Tibial nerve (tissue), 4 donors: ENCODE data around the gene COL19A1. TPM values are rescaled to one million over a fixed set of nuclear protein-coding genes. Genes with fewer than 3 reads are reported as not detected.

Source experiments
- DNase-seq, 2 donors: peaks; one replicate each; pipeline ENCODE4 v3.0.0-alpha.2; 2019; ENCODE audit warnings: low spot score in 2 of 2
- H3K27ac ChIP-seq, 4 donors: fragments of 200-600 bp; sonication (generic) in 3 of 4; one replicate each; pipeline ENCODE4 v1.5.1; 2017 to 2019; ENCODE audit warnings: mild to moderate bottlenecking in 1 of 4
- H3K27me3 ChIP-seq, 2 donors: fragments of 200-600 bp; sonication (generic) in 1 of 2; one replicate each; pipeline versions ENCODE4 v1.5.1 to v1.6.0; 2017 to 2019
- H3K36me3 ChIP-seq, 3 donors: fragments of 200-600 bp; sonication (generic); one replicate each; pipeline ENCODE4 v1.5.1; 2018 to 2019
- H3K4me1 ChIP-seq, 4 donors: fragments of 200-600 bp; sonication (generic) in 3 of 4; one replicate each; pipeline ENCODE4 v1.5.1; 2017 to 2019
- H3K4me3 ChIP-seq, 4 donors: fragments of 200-600 bp; sonication (generic) in 3 of 4; one replicate each; pipeline ENCODE4 v1.5.1; 2017 to 2019; ENCODE audit warnings: mild to moderate bottlenecking in 1 of 4, moderate library complexity in 1 of 4
- H3K9me3 ChIP-seq, 4 donors: fragments of 200-600 bp; sonication (generic) in 3 of 4; one replicate each; pipeline ENCODE4 v1.5.1; 2017 to 2019
- CTCF ChIP-seq, 5 experiments: fragments of 200-600 bp in 3 of 5; fragments of 450-650 bp in 2 of 5; sonication (generic) in 3 of 5; IDR thresholded peaks; one replicate each; pipeline ENCODE4 v1.5.1; 2016 to 2019; ENCODE audit warnings: antibody characterized with exemption in 5 of 5, mild to moderate bottlenecking in 3 of 5, moderate library complexity in 2 of 5
- EP300 ChIP-seq, 2 donors: sonication (generic); formaldehyde crosslinking; IDR thresholded peaks; one replicate each; pipeline ENCODE4 v1.6.1; 2017; ENCODE audit warnings: antibody characterized with exemption in 2 of 2, mild to moderate bottlenecking in 1 of 2
- POLR2A ChIP-seq, 2 donors: fragments of 450-650 bp; IDR thresholded peaks; one replicate each; pipeline ENCODE4 v1.6.1; 2017; ENCODE audit warnings: antibody characterized with exemption in 2 of 2, mild to moderate bottlenecking in 2 of 2, moderate library complexity in 2 of 2
- WGBS, 2 donors: methylation state at CpG; one replicate each; pipeline ENCODE4 v1.1.5; 2018; 5-methylcytosine and 5-hydroxymethylcytosine counted together
- total RNA-seq, 4 donors: library from RNA; depleted of rRNA; stranded (reverse); fragments of >200 nt; gene quantifications; one replicate each; pipeline ENCODE4 v1.1.0, GENCODE V29; 2016

COL19A1 gene
- total RNA-seq, 4 donors from 2014 or later: under 0.01 to 0.42 TPM; not detected in 2

GRCh38 chr6:70221715-70222438 lies 355.5 kb downstream of the COL19A1 start:
- no peaks in the 10 kb centered on the region for H3K9me3 ChIP-seq
- peaks cover 0 to 19% (median 0%) of the 10 kb centered on the region in 4 donors for H3K4me1 ChIP-seq
- DNase-seq: no peak
- H3K27ac ChIP-seq: no peak overlapping the region
- no peak for TF ChIP-seq CTCF (IDR thresholded peaks at IDR 0.05)
- TF ChIP-seq POLR2A (IDR thresholded peaks at IDR 0.05): no peak
- no peak for TF ChIP-seq EP300 (IDR thresholded peaks at IDR 0.05)
- H3K27me3 ChIP-seq: no peaks in the 10 kb centered on the region
- H3K36me3 ChIP-seq: no peaks in the 10 kb centered on the region
- WGBS, 2 donors: 65 to 72% methylated on average over 6 of the region's 6 CpGs
- H3K4me3 ChIP-seq: no peak overlapping the region

DNA sequence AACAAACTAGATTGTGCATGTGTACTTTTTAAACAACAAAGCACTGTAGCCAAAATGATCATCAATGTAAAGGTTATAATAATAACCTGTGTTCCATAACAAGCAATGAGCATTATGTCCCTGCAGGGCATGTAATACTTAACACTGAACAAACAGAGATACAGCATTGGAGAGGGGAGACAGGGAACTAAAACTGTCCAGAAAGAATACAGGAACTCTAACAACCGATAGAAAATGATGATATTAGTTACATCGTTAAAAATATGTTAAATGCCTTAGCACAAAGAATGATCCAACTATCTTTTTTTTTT lies 356.0 kb downstream of the COL19A1 start:
- Histone ChIP-seq H3K9me3 (no peaks in the 10 kb centered on the region), H3K27me3 (no peaks in the 10 kb centered on the region), H3K27ac (no peak overlapping the region), H3K4me1 (peaks cover 0 to 19% (median 0%) of the 10 kb centered on the region in 4 donors), H3K36me3 (no peaks in the 10 kb centered on the region), H3K4me3 (no peak overlapping the region)
- TF ChIP-seq CTCF (IDR thresholded peaks at IDR 0.05) (no peak), EP300 (IDR thresholded peaks at IDR 0.05) (no peak)
- no peak for DNase-seq
- 39 to 41% methylated on average over 2 of the region's 2 CpGs for WGBS, 2 donors

DNA sequence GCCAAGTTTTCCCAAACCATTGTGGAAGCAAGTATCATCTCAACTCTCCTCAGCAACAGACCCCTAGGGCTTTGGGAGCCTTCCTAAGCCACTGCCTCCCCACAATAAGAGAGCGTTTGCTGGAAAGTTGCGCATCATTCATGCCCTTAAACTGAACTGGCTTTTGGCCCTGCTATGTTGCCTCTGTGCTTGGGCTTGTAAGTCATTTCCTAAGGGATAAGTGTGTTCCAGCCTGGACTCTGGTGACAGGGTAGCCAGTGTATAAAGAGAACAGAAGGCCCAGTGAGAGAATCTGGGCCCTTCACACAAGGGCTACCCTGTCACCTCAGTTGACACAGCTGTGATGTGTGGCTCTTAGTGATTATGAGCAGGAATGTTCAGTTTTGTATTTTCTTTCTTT lies 358.7 kb downstream of the COL19A1 start:
- H3K27me3 ChIP-seq: no peaks in the 10 kb centered on the region
- peak overlapping the region in 2 of 4 donors; percentile 20 to 22 for H3K27ac ChIP-seq
- H3K36me3 ChIP-seq: no peaks in the 10 kb centered on the region
- no peak for DNase-seq
- H3K9me3 ChIP-seq: no peaks in the 10 kb centered on the region
- H3K4me3 ChIP-seq: no peak overlapping the region
- peaks cover 0 to 19% (median 0%) of the 10 kb centered on the region in 4 donors for H3K4me1 ChIP-seq
- TF ChIP-seq EP300 (IDR thresholded peaks at IDR 0.05) (peak in 1 of 2 donors; percentile 21), POLR2A (IDR thresholded peaks at IDR 0.05) (no peak), CTCF (IDR thresholded peaks at IDR 0.05) (no peak)
- 28 to 57% methylated on average over 2 of the region's 2 CpGs for WGBS, 2 donors

DNA sequence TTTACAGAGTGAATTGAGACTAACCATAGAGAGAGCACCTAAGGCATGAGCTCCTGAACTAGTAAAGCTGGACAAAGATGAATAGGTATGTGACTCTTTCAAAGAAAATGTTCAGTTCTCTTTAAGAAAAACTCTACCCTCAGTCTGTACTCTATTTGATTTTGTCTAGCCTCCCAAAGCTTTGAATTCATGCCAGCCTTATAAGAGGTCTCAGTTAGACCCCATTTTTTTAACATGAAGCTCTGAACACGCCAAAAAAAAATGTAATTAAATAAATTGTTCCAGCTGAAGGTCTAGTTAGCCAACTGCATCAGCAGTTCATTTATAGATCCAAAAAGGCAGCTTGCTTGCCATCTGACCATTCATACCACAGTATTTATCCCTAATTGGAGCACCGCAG lies 365.0 kb downstream of the COL19A1 start:
- WGBS, 2 donors: 29 to 30% methylated on average over 2 of the region's 2 CpGs
- Histone ChIP-seq H3K36me3 (no peaks in the 10 kb centered on the region), H3K9me3 (no peaks in the 10 kb centered on the region), H3K27me3 (no peaks in the 10 kb centered on the region), H3K27ac (no peak overlapping the region), H3K4me1 (no peaks in the 10 kb centered on the region), H3K4me3 (no peak overlapping the region)
- no peak for DNase-seq
- TF ChIP-seq POLR2A (IDR thresholded peaks at IDR 0.05): no peak
- no peak for TF ChIP-seq CTCF (IDR thresholded peaks at IDR 0.05)
- no peak for TF ChIP-seq EP300 (IDR thresholded peaks at IDR 0.05)

DNA sequence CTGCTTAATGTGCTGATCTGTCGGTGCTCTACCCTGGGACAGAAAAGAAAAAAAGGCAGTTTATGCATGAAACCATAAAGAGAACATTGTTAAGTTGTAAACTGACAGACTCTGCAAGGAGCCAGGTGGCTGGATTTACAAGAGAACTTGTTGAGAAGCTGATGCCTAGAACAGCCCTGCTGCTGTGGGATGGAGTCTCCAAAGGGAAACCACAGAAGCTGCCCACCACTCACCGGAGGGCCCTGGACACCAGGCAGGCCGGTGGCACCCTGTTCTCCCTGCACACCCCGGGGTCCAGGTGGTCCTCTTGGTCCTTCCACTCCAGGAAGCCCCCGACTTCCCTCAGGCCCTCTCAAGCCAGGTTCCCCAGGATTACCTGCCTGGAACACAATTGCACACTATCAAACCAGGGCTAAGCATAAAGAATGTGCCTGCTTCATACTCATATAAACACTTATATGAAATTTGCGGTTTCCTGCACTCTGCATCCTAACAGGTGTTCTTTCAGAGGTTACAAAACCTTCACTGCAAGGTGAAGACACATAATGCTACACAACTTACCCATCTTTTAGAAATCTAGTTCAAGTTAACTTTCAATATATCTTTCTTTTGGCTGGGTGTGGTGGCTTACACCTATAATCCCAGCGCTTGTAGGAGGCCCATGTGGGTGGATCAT lies 368.3 kb downstream of the COL19A1 start:
- no peak overlapping the region for H3K27ac ChIP-seq
- DNase-seq: no peak
- H3K4me1 ChIP-seq: no peaks in the 10 kb centered on the region
- TF ChIP-seq EP300 (IDR thresholded peaks at IDR 0.05) (no peak), POLR2A (IDR thresholded peaks at IDR 0.05) (no peak), CTCF (IDR thresholded peaks at IDR 0.05) (no peak)
- no peaks in the 10 kb centered on the region for H3K9me3 ChIP-seq
- WGBS, 2 donors: 82 to 89% methylated on average over 7 of the region's 7 CpGs
- H3K36me3 ChIP-seq: no peaks in the 10 kb centered on the region
- H3K4me3 ChIP-seq: no peak overlapping the region
- no peaks in the 10 kb centered on the region for H3K27me3 ChIP-seq
